GM12872 (cell line): ENCODE results near the gene MAP2K2.

Source experiments
- CTCF ChIP-seq: IDR thresholded peaks from 3 replicates; pipeline ENCODE4 v1.5.1; 2011; ENCODE audit warnings: low read depth, mild to moderate bottlenecking, low read length, moderate library complexity; ENCODE audit not compliant: insufficient read depth

MAP2K2 gene

GRCh38 chr19:4051175-4052101, 72.5 kb downstream of the MAP2K2 start:
- TF ChIP-seq CTCF = no peak

- TF ChIP-seq CTCF = no peak
These were observed 74.5 kb downstream of the MAP2K2 start for GRCh38 chr19:4049432-4049831.

GRCh38 chr19:4046946-4047683, 76.8 kb downstream of the MAP2K2 start:
- no peak for TF ChIP-seq CTCF

GRCh38 chr19:4046362-4046691, 77.6 kb downstream of the MAP2K2 start:
- TF ChIP-seq CTCF = no peak

- TF ChIP-seq CTCF = no peak
These were observed 78.1 kb downstream of the MAP2K2 start for GRCh38 chr19:4045597-4046361.

- no peak for TF ChIP-seq CTCF
These were observed 78.9 kb downstream of the MAP2K2 start for GRCh38 chr19:4044990-4045465.
